H9 (cell line): ENCODE data around the gene KLF17. TPM values are rescaled to one million over a fixed set of nuclear protein-coding genes. Genes with fewer than 3 reads are reported as not detected.

ENCODE experiments used
- DNase-seq: peaks from one replicate; pipeline ENCODE4 v3.0.0-alpha.2; 2017
- H2AFZ ChIP-seq: one replicate; pipeline ENCODE4 v1.6.1; 2013; ENCODE audit warnings: mild to moderate bottlenecking, low read length, control low read depth, moderate library complexity
- H2AK5ac ChIP-seq: 2 replicates; pipeline ENCODE4 v1.6.1; 2013; ENCODE audit warnings: low read length, control low read depth, mixed read lengths; ENCODE audit not compliant: insufficient read length
- H2BK120ac ChIP-seq: one replicate; pipeline ENCODE4 v1.6.1; 2013; ENCODE audit warnings: low read depth, mild to moderate bottlenecking, low read length, control low read depth, inconsistent platforms; ENCODE audit not compliant: poor library complexity, severe bottlenecking
- H2BK12ac ChIP-seq: 2 replicates; pipeline ENCODE4 v1.6.1; 2013; ENCODE audit warnings: low read length, control low read depth, mixed read lengths, low read depth; ENCODE audit not compliant: insufficient read length
- H2BK15ac ChIP-seq: 2 replicates; pipeline ENCODE4 v1.6.1; 2013; ENCODE audit warnings: low read depth, low read length, control low read depth
- H2BK20ac ChIP-seq: one replicate; pipeline ENCODE4 v1.6.1; 2013; ENCODE audit warnings: low read depth, mild to moderate bottlenecking, low read length, control low read depth, inconsistent platforms; ENCODE audit not compliant: poor library complexity, severe bottlenecking
- H2BK5ac ChIP-seq: 2 replicates; pipeline ENCODE4 v1.6.1; 2013; ENCODE audit warnings: low read length, control low read depth, mixed read lengths; ENCODE audit not compliant: insufficient read length
- H3K14ac ChIP-seq: 2 replicates; pipeline ENCODE4 v1.6.1; 2013; ENCODE audit warnings: low read length, control low read depth; ENCODE audit not compliant: insufficient read depth
- H3K18ac ChIP-seq: 2 replicates; pipeline ENCODE4 v1.6.1; 2013; ENCODE audit warnings: low read depth, mild to moderate bottlenecking, mixed read lengths, low read length, control low read depth; ENCODE audit not compliant: insufficient read length
- H3K23ac ChIP-seq: 2 replicates; pipeline ENCODE4 v1.6.1; 2013; ENCODE audit warnings: low read length, control low read depth, mixed read lengths, low read depth; ENCODE audit not compliant: insufficient read length
- H3K23me2 ChIP-seq: 2 replicates; pipeline ENCODE4 v1.6.1; 2013; ENCODE audit warnings: low read depth, mild to moderate bottlenecking, mixed read lengths, low read length, control low read depth; ENCODE audit not compliant: insufficient read length, poor library complexity, severe bottlenecking
- H3K27ac ChIP-seq: 2 replicates; pipeline ENCODE4 v1.5.1; 2013; ENCODE audit warnings: low read length, control low read depth, mixed read lengths, low read depth; ENCODE audit not compliant: insufficient read length
- H3K27me3 ChIP-seq: 2 replicates; pipeline ENCODE4 v1.6.1; 2013; ENCODE audit warnings: low read length, control low read depth, inconsistent platforms; ENCODE audit not compliant: insufficient read depth
- H3K4ac ChIP-seq: 2 replicates; pipeline ENCODE4 v1.6.1; 2013; ENCODE audit warnings: low read depth, mild to moderate bottlenecking, control low read depth, inconsistent platforms, low read length, moderate library complexity
- H3K4me1 ChIP-seq: 2 replicates; pipeline ENCODE4 v1.6.1; 2013; ENCODE audit warnings: low read length, control low read depth, inconsistent platforms; ENCODE audit not compliant: insufficient read depth
- H3K4me2 ChIP-seq: 2 replicates; pipeline ENCODE4 v1.6.1; 2013; ENCODE audit warnings: low read length, control low read depth, mixed read lengths; ENCODE audit not compliant: insufficient read length, insufficient read depth
- H3K56ac ChIP-seq: 2 replicates; pipeline ENCODE4 v1.6.1; 2013; ENCODE audit warnings: low read depth, mild to moderate bottlenecking, mixed read lengths, low read length, control low read depth; ENCODE audit not compliant: insufficient read length
- H3K79me1 ChIP-seq: 2 replicates; pipeline ENCODE4 v1.6.1; 2013; ENCODE audit warnings: low read depth, mild to moderate bottlenecking, moderate library complexity, low read length, control low read depth, inconsistent platforms; ENCODE audit not compliant: insufficient read depth, poor library complexity, severe bottlenecking
- H3K79me2 ChIP-seq: 2 replicates; pipeline ENCODE4 v1.6.1; 2013; ENCODE audit warnings: low read length, control low read depth, inconsistent platforms; ENCODE audit not compliant: insufficient read depth
- H3K9ac ChIP-seq: 2 replicates; pipeline ENCODE4 v1.6.1; 2013; ENCODE audit warnings: low read length, control low read depth, mixed read lengths; ENCODE audit not compliant: insufficient read length; ENCODE audit errors: extremely low read depth
- H3K9me3 ChIP-seq: one replicate; pipeline ENCODE4 v1.6.1; 2013; ENCODE audit warnings: low read depth, low read length, inconsistent platforms; ENCODE audit not compliant: control insufficient read depth
- H3T11ph ChIP-seq: one replicate; pipeline ENCODE4 v1.6.1; 2013; ENCODE audit warnings: mild to moderate bottlenecking, low read length, control low read depth, inconsistent platforms
- H4K20me1 ChIP-seq: one replicate; pipeline ENCODE4 v1.6.1; 2013; ENCODE audit not compliant: control insufficient read depth, insufficient read length, insufficient read depth
- H4K5ac ChIP-seq: 2 replicates; pipeline ENCODE4 v1.6.1; 2013; ENCODE audit warnings: low read depth, mild to moderate bottlenecking, mixed read lengths, low read length, control low read depth; ENCODE audit not compliant: insufficient read length
- H4K8ac ChIP-seq: replicated peaks from 2 replicates; pipeline ENCODE4 v1.6.1; 2013; ENCODE audit warnings: low read length, control low read depth, mixed read lengths, low read depth; ENCODE audit not compliant: insufficient read length
- H4K91ac ChIP-seq: 2 replicates; pipeline ENCODE4 v1.6.1; 2013; ENCODE audit warnings: low read depth, mild to moderate bottlenecking, moderate library complexity, mixed read lengths, low read length, control low read depth; ENCODE audit not compliant: insufficient read length
- H3K27ac Mint-ChIP-seq, 3 experiments: 2 replicates in 2 of 3; 3 replicates in 1 of 3; pipeline ENCODE4 v1.8.0; 2020 to 2021; ENCODE audit warnings: mixed read lengths in 3 of 3, mild to moderate bottlenecking in 1 of 3, moderate library complexity in 1 of 3
- H3K27me3 Mint-ChIP-seq: 2 replicates; pipeline ENCODE4 v1.8.0; 2021; ENCODE audit warnings: low read depth, mild to moderate bottlenecking, moderate library complexity, mixed read lengths
- H3K36me3 Mint-ChIP-seq, 3 experiments: 2 replicates in 2 of 3; 3 replicates in 1 of 3; pipeline ENCODE4 v1.8.0; 2020 to 2021; ENCODE audit warnings: low read depth in 3 of 3, mixed read lengths in 3 of 3; ENCODE audit not compliant: insufficient read depth in 1 of 3
- H3K4me1 Mint-ChIP-seq, 2 experiments: 2 replicates each; pipeline ENCODE4 v1.8.0; 2020; ENCODE audit warnings: mixed read lengths in 2 of 2
- H3K4me3 Mint-ChIP-seq, 2 experiments: 2 replicates in 1 of 2; 3 replicates in 1 of 2; pipeline ENCODE4 v1.8.0; 2020 to 2021; ENCODE audit warnings: mild to moderate bottlenecking in 2 of 2, mixed read lengths in 2 of 2, moderate library complexity in 1 of 2
- H3K9me3 Mint-ChIP-seq, 2 experiments: 2 replicates in 1 of 2; 3 replicates in 1 of 2; pipeline ENCODE4 v1.8.0; 2020; ENCODE audit warnings: mild to moderate bottlenecking in 2 of 2, mixed read lengths in 2 of 2, moderate library complexity in 1 of 2
- CTCF ChIP-seq: fragments of 200-600 bp; sonication (generic); conservative IDR thresholded peaks from 3 replicates; pipeline ENCODE4 v1.8.0; 2021; ENCODE audit warnings: antibody characterized with exemption, mild to moderate bottlenecking
- WGBS: extraction: QIAGEN DNeasy Blood & Tissue Kit; methylation state at CpG from one replicate; pipeline ENCODE4 v1.1.7; 2013; ENCODE audit warnings: missing lambda C conversion rate, low lambda C conversion rate, mixed read lengths; ENCODE audit not compliant: insufficient read length; ENCODE audit errors: extremely low coverage; 5-methylcytosine and 5-hydroxymethylcytosine counted together
- total RNA-seq: library from RNA; stranded (reverse); gene quantifications from 2 replicates; pipeline ENCODE4 v1.2.1, GENCODE V29; 2021

The KLF17 gene
- total RNA-seq, 1 experiment from 2014 or later = 0.09 TPM

GRCh38 chr1:44141531-44141930 lies 22.9 kb downstream of the KLF17 start, which contains the start of gene KLF18:
Gene KLF18, minus strand, starts transcription at chr1:44141631. Its CDS starts 0 bp downstream, at chr1:44141631.
- no peak within 1 kb of the TSS for H2BK120ac ChIP-seq
- no peak within 1 kb of the TSS for H2BK12ac ChIP-seq
- Mint-ChIP-seq H3K9me3 (peaks cover 14 to 19% of the 10 kb centered on the region in 2 experiments), H3K4me1 (no peaks in the 10 kb centered on the region), H3K27ac (no peak within 1 kb of the TSS), H3K4me3 (no peak within 1 kb of the TSS), H3K27me3 (peaks cover 7% of the 10 kb centered on the region), H3K36me3 (peaks cover 0 to 19% (median 4%) of the 10 kb centered on the region in 3 experiments; a peak in 4 of 7 replicates)
- no peak within 1 kb of the TSS for H2AK5ac ChIP-seq
- no peak for TF ChIP-seq CTCF
- H3K4me1 ChIP-seq = no peaks in the 10 kb centered on the region
- H2AFZ ChIP-seq = no peak within 1 kb of the TSS
- H3K79me2 ChIP-seq = no peaks in the 10 kb centered on the region
- no peak within 1 kb of the TSS for H3K23ac ChIP-seq
- H4K5ac ChIP-seq = no peak within 1 kb of the TSS
- WGBS = no CpG with 5 or more reads among the region's 1 CpG
- H3K23me2 ChIP-seq = no peaks in the 10 kb centered on the region
- H3K27ac ChIP-seq = no peak within 1 kb of the TSS
- H3T11ph ChIP-seq = no peak within 1 kb of the TSS
- no peak within 1 kb of the TSS for H3K4ac ChIP-seq
- no peak within 1 kb of the TSS for H3K56ac ChIP-seq
- no peak within 1 kb of the TSS for H3K9ac ChIP-seq
- no peaks in the 10 kb centered on the region for H3K9me3 ChIP-seq
- H3K27me3 ChIP-seq = no peaks in the 10 kb centered on the region
- no peak within 1 kb of the TSS for H4K91ac ChIP-seq
- H3K14ac ChIP-seq = no peak within 1 kb of the TSS
- no peaks in the 10 kb centered on the region for H4K20me1 ChIP-seq
- no peaks in the 10 kb centered on the region for H3K79me1 ChIP-seq
- no peak within 1 kb of the TSS for H2BK5ac ChIP-seq
- no peak within 1 kb of the TSS for H3K18ac ChIP-seq
- H2BK20ac ChIP-seq = no peak within 1 kb of the TSS
- no peak within 1 kb of the TSS for H2BK15ac ChIP-seq
- DNase-seq = no peak
- H3K4me2 ChIP-seq = no peak within 1 kb of the TSS
- H4K8ac ChIP-seq = no peak within 1 kb of the TSS
